Natural killer cell (primary cell): Measurements from ENCODE around the gene CSAD. TPM values are rescaled to one million over a fixed set of nuclear protein-coding genes. Genes with fewer than 3 reads are reported as not detected.

ENCODE experiments used
- ATAC-seq, 3 donors: fragments of 150-1000 bp in 2 of 3; fragments of 200-7000 bp in 1 of 3; cut with Tn5 transposase; 1 replicate in 1 of 3; 2 replicates in 2 of 3; pipeline ENCODE4 v1.10.0; 2021; ENCODE audit warnings: mild to moderate bottlenecking in 2 of 3, moderate library complexity in 2 of 3
- DNase-seq, 2 donors: peaks; one replicate each; pipeline versions ENCODE4 v3.0.0 to v3.0.0-alpha.2; 2013 to 2021; ENCODE audit warnings: mixed read lengths in 1 of 2
- H3K27ac ChIP-seq: one replicate; pipeline ENCODE4 v1.5.1; 2013; ENCODE audit warnings: mild to moderate bottlenecking, low read length
- H3K27me3 ChIP-seq: one replicate; pipeline ENCODE4 v1.6.1; 2013; ENCODE audit warnings: low read length; ENCODE audit not compliant: control insufficient read depth, insufficient read depth
- H3K36me3 ChIP-seq: one replicate; pipeline ENCODE4 v1.6.1; 2013; ENCODE audit warnings: low read length; ENCODE audit not compliant: control insufficient read depth, insufficient read depth
- H3K4me1 ChIP-seq: one replicate; pipeline ENCODE4 v1.6.1; 2013; ENCODE audit warnings: low read length; ENCODE audit not compliant: control insufficient read depth, insufficient read depth
- H3K4me3 ChIP-seq: one replicate; pipeline ENCODE4 v1.5.1; 2013; ENCODE audit warnings: low read length
- H3K9me3 ChIP-seq: one replicate; pipeline ENCODE4 v1.6.1; 2013; ENCODE audit warnings: low read length; ENCODE audit not compliant: control insufficient read depth, insufficient read depth
- H3K27ac Mint-ChIP-seq, 2 donors: one replicate each; pipeline ENCODE4 v1.8.0; 2022; ENCODE audit warnings: mild to moderate bottlenecking in 2 of 2, mixed read lengths in 2 of 2, moderate library complexity in 1 of 2
- H3K27me3 Mint-ChIP-seq, 2 donors: one replicate each; pipeline ENCODE4 v1.8.0; 2022; ENCODE audit warnings: low read depth in 2 of 2, mixed read lengths in 2 of 2
- H3K36me3 Mint-ChIP-seq: one replicate; pipeline ENCODE4 v1.8.0; 2022; ENCODE audit warnings: mixed read lengths
- H3K4me1 Mint-ChIP-seq, 2 donors: one replicate each; pipeline ENCODE4 v1.8.0; 2022; ENCODE audit warnings: mixed read lengths in 2 of 2
- H3K4me3 Mint-ChIP-seq: one replicate; pipeline ENCODE4 v1.8.0; 2022; ENCODE audit warnings: mild to moderate bottlenecking, moderate library complexity, mixed read lengths
- H3K9me3 Mint-ChIP-seq, 2 donors: one replicate each; pipeline ENCODE4 v1.8.0; 2022; ENCODE audit warnings: mixed read lengths in 2 of 2
- WGBS: methylation state at CpG from one replicate; pipeline ENCODE4 v1.1.7; 2013; ENCODE audit warnings: missing lambda C conversion rate; ENCODE audit not compliant: insufficient coverage; 5-methylcytosine and 5-hydroxymethylcytosine counted together
- intact Hi-C: fragments of 100-400 bp; cut with micrococcal nuclease; formaldehyde crosslinking; loops from one replicate; pipeline ENCODE4 v1.14.2; 2022
- total RNA-seq, 4 donors: library from RNA; stranded (reverse); fragments of 120-200 nt in 1 of 4; gene quantifications; one replicate each; pipeline versions ENCODE4 v1.2.3 to v1.2.4, GENCODE V29; 2013 to 2022
- TF ChIP-seq, protein P1 (sequence below): fragments of 200-600 bp; IDR thresholded peaks from one replicate; pipeline ENCODE4 v1.8.0; 2022; ENCODE audit warnings: antibody characterized with exemption

The CSAD gene
- total RNA-seq, 3 donors from 2014 or later (not counting 1 experiment from before 2014, with no cell fraction given) = 50.8 to 54.4 (median 53.0) TPM

DNA sequence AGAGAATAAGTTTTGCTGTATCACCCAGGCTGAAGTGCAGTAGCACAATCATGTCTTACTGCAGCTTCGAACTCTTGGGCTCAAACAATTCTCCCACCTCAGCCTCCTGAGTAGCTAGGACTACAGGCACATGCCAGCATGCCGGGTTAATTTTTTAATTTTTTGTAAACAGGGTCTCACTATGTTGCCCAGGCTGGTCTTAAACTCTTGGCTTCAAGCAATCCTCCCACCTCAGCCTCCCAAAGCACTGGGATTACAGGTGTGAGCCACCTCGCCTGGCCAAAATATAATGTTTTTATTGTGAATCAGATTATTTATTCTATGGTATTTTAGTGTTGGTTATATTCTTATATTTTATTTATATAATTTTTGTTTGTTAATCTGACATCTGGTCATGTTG, 4.0 kb downstream of the CSAD start:
- Histone ChIP-seq H3K9me3 (no peaks in the 10 kb centered on the region), H3K4me3 (no peak overlapping the region), H3K36me3 (no peaks in the 10 kb centered on the region), H3K4me1 (peaks cover 13% of the 10 kb centered on the region), H3K27ac (no peak overlapping the region), H3K27me3 (no peaks in the 10 kb centered on the region)
- H3K27me3 Mint-ChIP-seq = no peaks in the 10 kb centered on the region
- H3K27ac Mint-ChIP-seq = no peak overlapping the region
- TF ChIP-seq, protein P1, sequence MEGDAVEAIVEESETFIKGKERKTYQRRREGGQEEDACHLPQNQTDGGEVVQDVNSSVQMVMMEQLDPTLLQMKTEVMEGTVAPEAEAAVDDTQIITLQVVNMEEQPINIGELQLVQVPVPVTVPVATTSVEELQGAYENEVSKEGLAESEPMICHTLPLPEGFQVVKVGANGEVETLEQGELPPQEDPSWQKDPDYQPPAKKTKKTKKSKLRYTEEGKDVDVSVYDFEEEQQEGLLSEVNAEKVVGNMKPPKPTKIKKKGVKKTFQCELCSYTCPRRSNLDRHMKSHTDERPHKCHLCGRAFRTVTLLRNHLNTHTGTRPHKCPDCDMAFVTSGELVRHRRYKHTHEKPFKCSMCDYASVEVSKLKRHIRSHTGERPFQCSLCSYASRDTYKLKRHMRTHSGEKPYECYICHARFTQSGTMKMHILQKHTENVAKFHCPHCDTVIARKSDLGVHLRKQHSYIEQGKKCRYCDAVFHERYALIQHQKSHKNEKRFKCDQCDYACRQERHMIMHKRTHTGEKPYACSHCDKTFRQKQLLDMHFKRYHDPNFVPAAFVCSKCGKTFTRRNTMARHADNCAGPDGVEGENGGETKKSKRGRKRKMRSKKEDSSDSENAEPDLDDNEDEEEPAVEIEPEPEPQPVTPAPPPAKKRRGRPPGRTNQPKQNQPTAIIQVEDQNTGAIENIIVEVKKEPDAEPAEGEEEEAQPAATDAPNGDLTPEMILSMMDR = no peak
- intact Hi-C loops = no loop called here
- H3K36me3 Mint-ChIP-seq = peaks cover 5% of the 10 kb centered on the region
- H3K4me3 Mint-ChIP-seq = no peak overlapping the region
- WGBS = 96% methylated on average over 2 of the region's 3 CpGs
- H3K4me1 Mint-ChIP-seq = peaks cover 21 to 25% of the 10 kb centered on the region in 2 donors
- H3K9me3 Mint-ChIP-seq = no peaks in the 10 kb centered on the region
- ATAC-seq = no peak
- DNase-seq = no peak

DNA sequence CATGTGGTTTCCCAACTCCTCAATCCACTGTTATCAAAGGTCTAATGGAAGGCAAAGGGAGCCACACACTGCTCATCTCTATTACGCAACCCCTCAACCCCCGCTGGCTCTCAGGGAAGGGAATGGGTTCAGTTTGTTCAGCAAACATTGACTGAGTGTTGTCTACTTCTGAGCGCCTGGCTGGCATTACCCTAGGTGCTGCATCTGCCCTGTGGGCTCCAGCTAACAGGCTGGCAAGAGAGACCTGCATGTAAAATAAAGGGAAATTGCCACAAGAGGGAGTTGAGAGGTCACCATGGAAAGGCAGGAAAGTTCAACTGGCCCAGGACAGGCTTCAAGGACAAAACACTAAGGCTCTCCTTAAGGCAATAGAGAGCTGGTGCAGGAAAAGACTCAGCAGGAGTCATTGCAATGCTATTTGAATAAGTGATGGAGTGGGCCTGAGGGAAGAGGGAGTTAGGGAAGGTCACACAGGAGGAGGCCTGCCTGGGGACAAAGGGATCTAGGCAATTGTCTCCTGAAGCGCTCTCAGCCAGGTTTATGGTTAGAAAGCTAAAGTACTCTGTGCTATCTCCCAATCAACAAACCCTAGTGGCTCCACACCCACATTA, 5.7 kb downstream of the CSAD start:
- intact Hi-C loops = no loop called here
- peaks cover 3% of the 10 kb centered on the region for H3K36me3 ChIP-seq
- peaks cover 5% of the 10 kb centered on the region for H3K4me1 ChIP-seq
- Mint-ChIP-seq H3K36me3 (peaks cover 8% of the 10 kb centered on the region), H3K4me1 (peaks cover 11% of the 10 kb centered on the region in 2 donors), H3K27ac (no peak overlapping the region), H3K9me3 (no peaks in the 10 kb centered on the region), H3K27me3 (no peaks in the 10 kb centered on the region), H3K4me3 (no peak overlapping the region)
- TF ChIP-seq, protein P1 = no peak
- DNase-seq (peak in 1 of 2 donors; percentile 31), ATAC-seq (no peak)
- WGBS = 86% methylated on average over 4 of the region's 4 CpGs
- H3K27ac ChIP-seq = no peak overlapping the region
- no peak overlapping the region for H3K4me3 ChIP-seq
- no peaks in the 10 kb centered on the region for H3K27me3 ChIP-seq
- H3K9me3 ChIP-seq = no peaks in the 10 kb centered on the region

DNA sequence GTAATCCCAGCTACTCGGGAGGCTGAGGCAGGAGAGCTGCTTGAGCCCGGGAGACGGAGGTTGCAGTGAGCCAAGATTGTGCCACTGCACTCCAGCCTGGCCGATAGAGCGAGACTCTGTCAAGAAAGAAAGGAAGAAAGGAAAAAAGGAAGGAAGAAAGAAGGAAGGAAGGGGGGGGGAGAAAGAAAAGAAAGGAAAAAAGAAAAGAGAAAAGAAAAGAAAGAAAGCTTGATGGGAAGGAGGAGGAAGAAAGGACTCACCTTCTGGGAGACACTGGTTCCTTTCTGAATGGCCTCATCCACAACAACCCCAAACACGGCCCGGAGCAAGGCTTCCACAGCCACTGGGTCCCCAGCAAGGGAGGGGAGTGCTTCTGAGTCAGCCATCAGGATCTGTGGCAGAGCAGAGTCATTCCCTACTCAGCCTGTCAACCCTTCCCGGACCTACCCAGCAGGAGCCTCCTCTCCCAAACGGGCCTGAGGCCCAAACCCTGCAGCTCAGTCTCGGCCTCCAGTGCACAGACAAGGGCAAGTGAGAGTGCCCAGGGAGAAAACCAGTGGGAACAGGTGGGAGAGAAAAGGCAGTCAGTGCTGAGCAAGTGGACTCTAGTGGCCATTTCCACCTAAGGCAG, 7.5 kb downstream of the CSAD start:
- Mint-ChIP-seq H3K27ac (no peak overlapping the region), H3K4me3 (no peak overlapping the region), H3K4me1 (no peaks in the 10 kb centered on the region)

More for the DNA sequence above, 7.5 kb downstream of the CSAD start:
- H3K27me3 Mint-ChIP-seq = no peaks in the 10 kb centered on the region
- no peaks in the 10 kb centered on the region for H3K9me3 ChIP-seq
- ATAC-seq = no peak
- H3K36me3 Mint-ChIP-seq = peaks cover 8% of the 10 kb centered on the region
- TF ChIP-seq, protein P1 = no peak
- H3K4me1 ChIP-seq = no peaks in the 10 kb centered on the region
- no peaks in the 10 kb centered on the region for H3K9me3 Mint-ChIP-seq
- H3K36me3 ChIP-seq = peaks cover 3% of the 10 kb centered on the region
- no peak overlapping the region for H3K4me3 ChIP-seq
- intact Hi-C loops = no loop called here
- 99% methylated on average over 10 of the region's 10 CpGs for WGBS
- DNase-seq = no peak
- H3K27ac ChIP-seq = no peak overlapping the region
- H3K27me3 ChIP-seq = no peaks in the 10 kb centered on the region
